NCI-H1930 (cell line): Measurements from ENCODE around the gene MPZL1.
"Not testable (repeated sequence)": the region's sequence is repeated elsewhere in the genome, so short reads cannot be mapped to it uniquely, and the experiment has no call there.

Experiments used
- DNase-seq, 2 experiments: peaks; one replicate each; lab custom pipeline; 2025; lab: John Stamatoyannopoulos, UW

MPZL1 gene

DNA sequence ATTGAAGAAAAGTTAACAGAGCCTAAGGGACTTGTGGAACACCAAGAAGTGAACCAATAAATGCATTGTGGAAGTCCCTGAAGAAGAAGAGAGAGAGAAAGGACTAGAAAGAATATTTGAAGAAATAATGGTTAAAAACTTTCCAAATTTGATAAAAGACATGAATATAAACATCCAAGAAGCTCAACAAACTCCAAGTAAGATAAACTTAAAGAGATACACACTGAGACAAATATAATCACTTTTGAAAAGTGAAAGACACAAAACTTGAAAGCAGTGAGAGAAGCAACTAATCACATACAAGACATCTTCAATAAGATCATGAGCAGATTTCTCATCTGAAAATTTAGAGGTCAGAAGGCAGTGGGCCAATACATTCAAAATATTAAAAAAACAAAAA, 91.2 kb downstream of the MPZL1 start:
- no peak for DNase-seq

DNA sequence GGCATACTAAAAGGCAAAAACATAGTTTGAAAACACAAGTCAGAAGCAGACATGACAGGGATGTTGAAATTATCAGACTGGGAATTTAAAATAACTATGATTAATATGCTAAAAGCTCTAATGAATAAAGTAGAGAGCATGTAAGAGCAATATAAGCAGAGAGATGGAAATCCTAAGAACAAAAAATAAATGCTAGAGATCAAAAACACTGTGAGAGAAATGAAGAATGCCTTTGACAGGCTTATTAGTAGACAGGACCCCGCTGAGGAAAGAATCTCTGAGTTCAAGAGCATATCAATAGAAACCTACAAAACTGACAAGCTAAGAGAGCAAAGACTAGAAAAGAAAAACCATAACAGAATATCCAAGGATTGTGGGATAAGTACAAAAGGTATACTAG, 93.9 kb downstream of the MPZL1 start:
- no peak for DNase-seq

GRCh38 chr1:167819849-167820683, 98.3 kb downstream of the MPZL1 start:
- DNase-seq, result no peak

DNA sequence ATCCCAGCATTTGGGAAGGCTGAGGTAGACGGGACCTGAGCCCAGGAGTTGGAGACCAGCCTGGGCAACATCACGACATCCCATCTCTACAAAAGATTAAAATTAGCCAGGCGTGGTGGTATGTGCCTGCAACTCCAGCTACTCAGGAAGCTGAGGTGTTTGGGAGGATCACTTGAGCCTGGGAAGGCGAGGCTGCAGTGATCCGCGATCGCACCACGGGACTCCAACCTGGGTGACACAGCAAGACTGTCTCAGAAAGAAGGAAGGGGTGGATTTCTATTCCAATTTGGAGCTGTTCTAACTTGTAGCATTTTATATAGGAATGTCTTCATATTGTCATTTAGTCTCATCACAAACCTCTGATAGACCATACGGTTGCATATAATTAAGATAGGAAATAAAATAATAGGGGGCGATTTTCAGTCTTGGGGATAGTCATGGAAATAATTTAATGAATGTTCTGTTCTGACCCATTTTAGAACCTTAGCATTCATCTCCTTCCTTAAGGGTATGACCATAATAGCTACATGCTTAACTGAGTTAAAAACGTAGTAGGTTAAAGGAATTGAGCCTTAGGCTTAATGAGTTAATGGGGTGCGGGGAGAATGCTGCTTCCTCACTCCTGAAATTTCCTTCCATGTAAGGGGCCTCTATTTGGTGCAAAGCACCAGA, 99.0 kb downstream of the MPZL1 start:
- no peak for DNase-seq

GRCh38 chr1:167821356-167821685, 99.5 kb downstream of the MPZL1 start:
- no peak for DNase-seq

- DNase-seq, result no peak
These were observed 100.3 kb downstream of the MPZL1 start for GRCh38 chr1:167821969-167822685.

DNA sequence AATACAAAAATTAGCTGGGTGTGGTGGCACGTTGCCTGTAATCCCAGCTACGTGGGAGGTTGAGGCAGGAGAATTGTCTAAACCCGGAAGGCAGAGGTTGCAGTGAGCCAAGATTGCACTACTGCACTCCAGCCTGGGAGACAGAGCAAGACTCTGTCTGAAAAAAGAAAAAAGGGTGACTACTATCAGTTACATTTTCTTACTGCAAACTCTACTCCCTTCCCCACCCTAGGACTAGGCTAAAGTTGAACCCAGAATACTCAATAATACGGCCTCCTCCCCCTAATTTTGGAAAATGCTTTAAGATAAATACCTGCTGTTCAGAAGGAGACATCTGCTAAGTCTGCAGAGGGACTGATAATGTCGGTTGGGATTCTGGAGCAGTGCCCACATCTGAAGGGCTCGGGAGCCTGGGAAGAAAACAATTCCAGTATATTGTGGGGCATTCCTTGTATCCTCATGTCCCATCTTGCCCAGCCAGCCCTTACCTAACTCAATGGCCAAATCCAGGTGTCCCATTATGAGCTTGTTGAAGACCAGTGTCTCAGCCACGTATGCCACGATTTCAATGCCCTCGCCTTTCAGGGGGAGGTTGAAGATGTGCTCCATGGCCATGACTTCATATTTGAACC, 102.5 kb downstream of the MPZL1 start:
- no peak for DNase-seq

GRCh38 chr1:167825419-167826079, 103.8 kb downstream of the MPZL1 start:
- no peak for DNase-seq

DNA sequence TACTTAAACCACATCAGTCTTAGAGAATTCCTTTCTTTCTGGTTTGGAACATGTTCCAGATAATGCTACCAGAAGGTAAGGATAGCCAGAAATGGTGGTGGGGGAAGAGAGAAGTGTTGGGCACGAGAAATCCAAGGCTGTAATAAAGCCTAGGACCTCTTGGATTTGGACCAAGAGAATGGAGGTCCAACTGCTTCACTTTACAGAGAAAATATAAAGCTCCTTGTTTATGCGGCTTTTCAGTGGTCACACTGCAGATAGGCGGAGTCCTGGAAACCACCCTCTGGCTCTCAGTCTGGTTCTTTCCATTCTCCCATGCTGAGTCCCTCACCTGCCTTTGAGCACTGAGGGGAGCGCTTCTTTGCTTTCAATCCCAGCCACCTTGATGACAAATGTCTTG, 104.3 kb downstream of the MPZL1 start:
- DNase-seq, result no peak

GRCh38 chr1:167829868-167830267, 108.1 kb downstream of the MPZL1 start:
- no peak for DNase-seq

- DNase-seq, result not testable (repeated sequence)
These were observed 108.9 kb downstream of the MPZL1 start for GRCh38 chr1:167830668-167831067.

DNA sequence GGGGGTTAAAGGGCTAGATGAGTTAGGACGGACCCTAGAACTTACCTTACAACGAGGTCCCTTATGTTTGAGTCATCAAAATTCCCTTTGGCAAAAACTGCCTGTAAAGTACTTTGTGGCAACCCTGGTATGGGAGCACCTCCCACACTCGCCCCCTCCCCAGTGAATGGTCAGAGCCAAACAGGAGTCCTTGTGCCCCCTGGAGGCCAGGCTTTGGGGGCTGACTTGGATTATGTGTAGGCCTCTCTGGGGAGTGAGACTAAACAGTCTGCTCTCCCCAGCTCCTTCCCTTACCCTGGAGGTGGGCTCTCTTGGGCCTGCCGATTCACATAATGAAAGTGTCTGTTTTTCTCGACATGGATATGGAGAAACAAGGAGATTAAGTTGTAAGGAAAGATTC, 110.9 kb downstream of the MPZL1 start:
- no peak for DNase-seq

GRCh38 chr1:167833904-167834303, 112.1 kb downstream of the MPZL1 start:
- DNase-seq, result no peak

GRCh38 chr1:167836197-167836596, 114.4 kb downstream of the MPZL1 start:
- no peak for DNase-seq

DNA sequence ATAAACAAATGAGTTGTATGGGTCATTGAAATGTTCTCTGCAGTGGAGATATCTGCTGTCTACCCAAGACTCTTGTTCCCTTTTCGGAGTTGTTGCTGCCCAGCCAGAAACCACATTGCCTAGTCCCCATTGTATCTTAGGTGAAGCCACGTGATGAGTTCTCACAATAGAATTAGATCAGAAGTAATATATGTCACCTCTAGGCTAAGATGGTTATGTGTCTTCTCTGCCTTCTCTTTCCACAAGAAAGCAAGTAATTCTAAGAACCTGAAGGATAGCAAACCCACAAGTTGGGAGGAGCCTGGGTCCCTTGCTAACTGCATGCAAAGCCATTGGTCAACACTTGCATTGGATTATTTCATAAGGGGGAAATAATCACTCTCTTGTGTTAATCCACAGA, 115.5 kb downstream of the MPZL1 start:
- DNase-seq, result no peak

DNA sequence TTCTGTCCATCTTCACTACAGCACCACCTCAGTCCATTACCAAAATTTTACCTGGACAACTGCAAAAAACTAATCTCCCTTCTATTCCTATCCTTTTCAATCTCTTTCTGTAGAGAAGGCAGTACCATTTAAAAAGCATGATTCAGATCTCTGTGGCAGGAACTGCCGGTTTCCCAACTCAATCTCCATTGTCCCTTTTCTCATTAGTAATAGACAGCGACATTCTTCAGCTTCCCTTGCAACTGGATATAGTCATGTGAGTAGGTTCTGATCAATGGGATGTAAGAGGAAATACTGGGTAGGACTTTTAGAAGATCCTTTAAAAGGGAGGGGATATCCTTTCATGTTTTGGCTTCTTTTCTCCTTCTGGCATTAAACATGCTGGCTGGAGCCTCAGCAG, 117.2 kb downstream of the MPZL1 start:
- no peak for DNase-seq
